Measurements from ENCODE around the gene SLC27A1. TPM values are rescaled to one million over a fixed set of nuclear protein-coding genes. Genes with fewer than 3 reads are reported as not detected.

The SLC27A1 gene
- total and polyA plus RNA-seq, 2 experiments from 2014 or later, result 30.1 to 40.4 TPM

DNA sequence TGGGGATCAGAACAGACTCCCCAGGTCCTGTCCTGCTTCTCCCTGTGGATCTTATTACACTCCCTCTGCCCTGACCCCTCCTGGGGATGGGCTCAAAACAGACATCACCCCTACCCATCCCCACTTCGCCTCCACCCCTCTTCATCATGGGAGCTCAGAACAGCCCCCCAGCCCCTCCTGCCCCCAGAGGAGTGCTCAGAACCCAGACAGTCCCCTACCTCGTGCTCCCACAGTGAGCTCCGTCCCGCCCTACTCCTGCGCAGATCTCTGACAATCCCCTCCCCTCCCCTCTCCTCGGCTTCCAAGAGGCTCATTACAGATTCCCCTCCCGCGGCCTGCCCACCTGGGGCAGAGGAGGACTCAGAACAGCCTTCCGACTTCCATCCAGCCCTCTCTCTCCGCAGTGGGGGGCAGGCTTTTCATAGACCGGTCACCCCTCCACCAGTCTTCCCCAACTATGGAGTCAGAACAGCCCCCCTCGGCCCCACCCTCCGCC lies 15.7 kb upstream of the SLC27A1 start:
- TF ChIP-seq CTCF (IDR thresholded peaks at IDR 0.05; ENCODE audit: low read depth, low read length), result no peak
- no peaks in the 10 kb centered on the region for H3K9me3 ChIP-seq (ENCODE audit: low read depth)
- peak in 1 of 2 donors; percentile 29 for DNase-seq (ENCODE audit: low read depth in 1 of 2, low spot score in 1 of 2)
- no peak overlapping the region for H3K4me3 ChIP-seq
- no peak overlapping the region for H3K27ac ChIP-seq
- H3K36me3 ChIP-seq, result no peaks in the 10 kb centered on the region
- no peaks in the 10 kb centered on the region for H3K4me1 ChIP-seq (ENCODE audit: low read depth)
- H3K27me3 ChIP-seq, result peaks cover 46% of the 10 kb centered on the region

GRCh38 chr19:17455308-17456123 lies 14.8 kb upstream of the SLC27A1 start:
- Histone ChIP-seq H3K4me1 (ENCODE audit: low read depth) (no peaks in the 10 kb centered on the region), H3K36me3 (no peaks in the 10 kb centered on the region), H3K4me3 (no peak overlapping the region), H3K9me3 (ENCODE audit: low read depth) (no peaks in the 10 kb centered on the region), H3K27ac (no peak overlapping the region), H3K27me3 (peaks cover 46% of the 10 kb centered on the region)
- TF ChIP-seq CTCF (IDR thresholded peaks at IDR 0.05; ENCODE audit: low read depth, low read length), result no peak
- DNase-seq (ENCODE audit: low read depth in 1 of 2, low spot score in 1 of 2), result no peak

DNA sequence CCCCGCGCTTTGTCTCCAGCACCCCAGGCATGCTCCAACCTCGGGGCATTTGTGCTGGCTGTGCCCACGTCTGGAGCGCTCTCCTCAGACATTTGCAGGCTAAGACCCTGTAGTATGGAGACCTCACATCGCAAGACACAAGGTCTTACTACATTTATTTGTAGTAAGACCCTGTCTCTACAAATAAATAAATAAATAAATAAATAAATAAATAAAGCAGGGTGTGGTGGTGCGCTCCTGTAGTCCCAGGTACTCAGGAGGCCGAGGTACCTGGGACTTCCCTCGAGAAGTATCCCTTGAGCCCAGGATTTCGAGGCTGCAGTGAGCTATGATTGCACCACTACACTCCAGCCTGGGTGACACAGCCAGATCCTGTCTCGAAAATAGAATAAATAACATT lies 14.2 kb upstream of the SLC27A1 start:
- no peaks in the 10 kb centered on the region for H3K9me3 ChIP-seq (ENCODE audit: low read depth)
- H3K27me3 ChIP-seq, result peaks cover 46% of the 10 kb centered on the region
- H3K4me3 ChIP-seq, result no peak overlapping the region
- H3K27ac ChIP-seq, result no peak overlapping the region
- TF ChIP-seq CTCF (IDR thresholded peaks at IDR 0.05; ENCODE audit: low read depth, low read length), result no peak
- no peaks in the 10 kb centered on the region for H3K36me3 ChIP-seq
- DNase-seq (ENCODE audit: low read depth in 1 of 2, low spot score in 1 of 2), result no peak
- H3K4me1 ChIP-seq (ENCODE audit: low read depth), result no peaks in the 10 kb centered on the region

DNA sequence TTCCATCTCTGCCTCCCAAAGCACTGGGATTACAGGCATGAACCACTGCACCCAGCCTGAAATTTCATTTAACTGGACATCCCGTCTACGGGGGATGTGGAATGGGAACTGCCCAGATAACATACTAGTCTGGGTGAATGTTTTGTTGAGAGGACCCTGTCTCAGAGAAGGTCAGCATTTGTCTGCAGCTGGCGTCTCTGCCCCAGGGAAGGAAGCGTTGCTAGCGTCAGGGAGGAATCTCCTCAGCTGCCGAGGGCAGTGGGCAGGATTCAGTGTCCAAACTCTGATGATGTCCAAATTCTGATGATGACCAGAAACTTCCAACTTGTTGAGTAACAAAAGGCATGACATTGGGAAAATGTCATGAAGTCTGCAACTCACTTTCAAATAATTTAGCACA lies 12.7 kb upstream of the SLC27A1 start:
- H3K9me3 ChIP-seq (ENCODE audit: low read depth), result no peaks in the 10 kb centered on the region
- no peaks in the 10 kb centered on the region for H3K4me1 ChIP-seq (ENCODE audit: low read depth)
- H3K27ac ChIP-seq, result no peak overlapping the region
- DNase-seq (ENCODE audit: low read depth in 1 of 2, low spot score in 1 of 2), result no peak
- no peak overlapping the region for H3K4me3 ChIP-seq
- H3K27me3 ChIP-seq, result peaks cover 46% of the 10 kb centered on the region
- no peak for TF ChIP-seq CTCF (IDR thresholded peaks at IDR 0.05; ENCODE audit: low read depth, low read length)
- H3K36me3 ChIP-seq, result no peaks in the 10 kb centered on the region

DNA sequence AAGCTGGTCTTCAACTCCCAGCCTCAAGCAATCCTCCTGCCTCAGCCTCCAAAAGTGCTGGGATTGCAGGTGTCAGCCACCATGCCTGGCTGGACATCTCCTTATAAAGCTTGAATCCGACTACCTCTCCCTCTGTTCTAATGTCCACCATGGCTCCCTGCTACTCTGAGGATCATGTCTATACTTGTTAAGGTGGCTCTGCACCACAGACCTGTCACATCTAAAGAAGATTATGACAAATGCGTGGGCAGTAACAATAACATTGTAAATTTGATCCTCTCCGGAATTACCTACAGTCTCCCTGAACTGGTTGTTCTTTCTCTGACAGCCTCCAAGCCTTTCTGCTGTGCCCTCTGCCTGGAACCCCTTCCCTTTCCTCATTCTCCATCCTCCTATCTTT lies 11.4 kb upstream of the SLC27A1 start:
- H3K27me3 ChIP-seq, result peaks cover 42% of the 10 kb centered on the region
- TF ChIP-seq CTCF (IDR thresholded peaks at IDR 0.05; ENCODE audit: low read depth, low read length), result no peak
- H3K4me1 ChIP-seq (ENCODE audit: low read depth), result no peaks in the 10 kb centered on the region
- H3K27ac ChIP-seq, result no peak overlapping the region
- H3K4me3 ChIP-seq, result no peak overlapping the region
- no peaks in the 10 kb centered on the region for H3K36me3 ChIP-seq
- no peak for DNase-seq (ENCODE audit: low read depth in 1 of 2, low spot score in 1 of 2)
- no peaks in the 10 kb centered on the region for H3K9me3 ChIP-seq (ENCODE audit: low read depth)

Measured in cardiac muscle cell (in vitro differentiated cells and primary cell).